ENCODE results near the gene GRAP.

- TF ChIP-seq CTCF (IDR thresholded peaks at IDR 0.05; ENCODE audit: extremely low read depth in 1 of 2, insufficient read depth in 1 of 2, low read depth in 1 of 2, low read length in 2 of 2), result no peak
- TF ChIP-seq POLR2A (IDR thresholded peaks at IDR 0.05; ENCODE audit: low read depth, low read length), result no peak
- TF ChIP-seq MAX (IDR thresholded peaks at IDR 0.05; ENCODE audit: insufficient read depth, insufficient read length), result no peak
- no peak for TF ChIP-seq POLR2AphosphoS5 (IDR thresholded peaks at IDR 0.05; ENCODE audit: insufficient read depth, low read depth, low read length)
- TF ChIP-seq EZH2 (IDR thresholded peaks at IDR 0.05; ENCODE audit: borderline replicate concordance, low read depth, low read length, severe bottlenecking), result no peak
- no peak for TF ChIP-seq FOS (IDR thresholded peaks at IDR 0.05; ENCODE audit: borderline replicate concordance, insufficient read depth, low read length)
- TF ChIP-seq MYC (IDR thresholded peaks at IDR 0.05; ENCODE audit: low read depth, low read length), result no peak
- TF ChIP-seq JUN (IDR thresholded peaks at IDR 0.05; ENCODE audit: borderline replicate concordance, insufficient read depth, insufficient read length, low read depth), result no peak
These were observed 56.4 kb downstream of the GRAP start for GRCh38 chr17:18990331-18990730.
